HUES6 (cell line): ENCODE results near the gene MAD1L1.
A peak's percentile ranks its signal among the peaks of the same experiment; 100 is the strongest.

Experiments used
- H3K27ac ChIP-seq: 2 replicates; pipeline ENCODE4 v1.7.0; 2013; ENCODE audit warnings: low read depth, mild to moderate bottlenecking, low read length, inconsistent platforms
- H3K27me3 ChIP-seq: 2 replicates; pipeline ENCODE4 v1.6.1; 2013; ENCODE audit warnings: low read length; ENCODE audit not compliant: control insufficient read depth, insufficient read depth
- H3K36me3 ChIP-seq: 2 replicates; pipeline ENCODE4 v1.6.1; 2013; ENCODE audit warnings: low read length; ENCODE audit not compliant: control insufficient read depth, insufficient read depth
- H3K4me1 ChIP-seq: 2 replicates; pipeline ENCODE4 v1.6.1; 2013; ENCODE audit warnings: low read length; ENCODE audit not compliant: control insufficient read depth, insufficient read depth
- H3K4me3 ChIP-seq: 2 replicates; pipeline ENCODE4 v1.5.1; 2013; ENCODE audit warnings: low read depth, low read length
- H3K9ac ChIP-seq: one replicate; pipeline ENCODE4 v1.6.1; 2013; ENCODE audit warnings: mild to moderate bottlenecking, low read length
- H3K9me3 ChIP-seq: 2 replicates; pipeline ENCODE4 v1.6.1; 2013; ENCODE audit warnings: low read depth, low read length; ENCODE audit not compliant: control insufficient read depth, insufficient read depth

Gene MAD1L1

DNA sequence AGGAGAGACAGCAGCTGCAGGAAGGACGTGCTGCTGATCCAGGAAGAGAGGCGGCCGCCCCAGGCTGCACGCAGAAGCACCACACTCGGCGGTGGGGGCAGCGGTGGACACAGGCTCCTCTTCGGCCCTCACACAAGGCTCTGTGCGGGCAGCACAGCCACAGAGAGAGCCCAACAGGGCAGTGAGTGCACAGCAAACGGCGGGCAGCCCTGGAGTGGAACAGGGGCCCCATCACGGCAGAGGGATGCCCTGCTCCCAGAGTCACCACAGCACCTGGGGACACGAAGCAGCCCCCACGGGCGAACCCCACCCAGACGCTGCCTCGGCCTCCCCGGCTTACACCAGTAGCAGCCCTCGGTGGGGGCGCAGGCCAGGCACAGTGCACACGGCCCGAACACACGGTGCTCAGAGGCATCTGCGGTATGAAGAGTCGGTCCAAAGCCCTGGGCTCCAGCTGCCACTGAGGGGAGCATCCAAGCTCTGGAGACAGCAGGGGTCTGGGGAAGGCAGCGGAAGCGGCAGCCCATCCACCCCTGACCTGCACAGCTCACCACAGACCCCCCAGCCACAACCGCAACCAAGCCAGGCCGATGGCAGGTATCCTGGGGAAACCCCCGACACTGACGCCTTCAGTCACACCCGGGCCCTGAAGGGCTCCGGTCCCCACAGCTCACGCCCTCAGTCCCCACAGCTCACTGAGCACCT, 26.1 kb upstream of the MAD1L1 start:
- Histone ChIP-seq H3K4me1 (no peaks in the 10 kb centered on the region), H3K4me3 (no peak overlapping the region), H3K27ac (no peak overlapping the region), H3K36me3 (peaks cover 71% of the 10 kb centered on the region), H3K9me3 (no peaks in the 10 kb centered on the region), H3K27me3 (no peaks in the 10 kb centered on the region), H3K9ac (peak overlapping the region; percentile 31)

DNA sequence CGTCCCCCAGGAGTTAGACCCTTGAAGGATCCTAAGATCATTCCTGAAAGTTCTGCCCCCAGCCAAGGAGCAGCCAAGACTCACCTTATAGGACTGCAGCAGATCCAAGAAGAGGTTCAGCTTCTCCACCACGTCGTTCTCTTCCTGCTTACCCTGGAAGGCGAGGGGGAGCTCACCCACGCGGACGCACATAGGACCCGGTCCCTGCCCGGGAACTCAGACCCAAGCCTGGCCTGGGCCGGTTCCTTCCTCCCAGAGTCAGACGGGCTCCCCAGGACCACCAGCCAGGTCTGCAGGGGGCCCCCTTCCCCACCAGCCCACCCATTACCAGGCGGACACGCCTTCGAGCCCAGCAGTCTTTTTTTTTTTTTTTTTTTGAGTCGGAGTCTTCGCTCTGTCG, 24.9 kb upstream of the MAD1L1 start:
- Histone ChIP-seq H3K27ac (0 out of 2 replicates have a peak overlapping the region, but pooled peaks have one; percentile 18), H3K4me3 (no peak overlapping the region), H3K27me3 (no peaks in the 10 kb centered on the region), H3K9me3 (no peaks in the 10 kb centered on the region), H3K36me3 (peaks cover 72% of the 10 kb centered on the region), H3K4me1 (no peaks in the 10 kb centered on the region), H3K9ac (peak overlapping the region; percentile 24)

DNA sequence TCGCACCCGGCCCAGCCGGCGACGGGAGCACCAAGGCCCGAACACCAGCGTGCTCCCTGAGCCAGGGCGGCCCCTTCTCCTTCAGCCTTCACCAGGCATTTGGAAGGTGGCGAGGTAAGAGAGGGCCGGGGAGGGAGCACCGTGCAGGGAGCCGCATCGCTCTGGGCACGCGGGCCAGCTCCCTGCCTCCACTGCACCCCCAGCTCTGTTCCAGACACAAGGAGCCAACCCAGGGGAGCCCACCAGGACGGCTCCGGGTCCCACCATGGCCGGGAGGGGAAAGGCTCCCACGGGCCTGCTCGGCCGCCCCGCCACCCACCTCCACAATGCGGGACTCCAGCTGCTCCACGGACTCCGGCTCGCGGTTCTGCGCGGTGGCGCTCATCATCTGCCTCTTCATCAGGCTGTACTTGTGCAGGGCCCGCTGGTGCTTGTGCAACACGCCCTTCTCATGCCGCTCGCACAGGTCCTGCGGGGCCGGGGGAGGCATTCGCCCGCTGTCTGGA, 24.4 kb upstream of the MAD1L1 start:
- Histone ChIP-seq H3K4me3 (no peak overlapping the region), H3K9ac (no peak overlapping the region), H3K27me3 (no peaks in the 10 kb centered on the region), H3K27ac (0 out of 2 replicates have a peak overlapping the region, but pooled peaks have one; percentile 18), H3K9me3 (no peaks in the 10 kb centered on the region), H3K4me1 (0 out of 2 replicates have a peak, but pooled peaks cover 2% of the 10 kb centered on the region), H3K36me3 (peaks cover 66% of the 10 kb centered on the region)

DNA sequence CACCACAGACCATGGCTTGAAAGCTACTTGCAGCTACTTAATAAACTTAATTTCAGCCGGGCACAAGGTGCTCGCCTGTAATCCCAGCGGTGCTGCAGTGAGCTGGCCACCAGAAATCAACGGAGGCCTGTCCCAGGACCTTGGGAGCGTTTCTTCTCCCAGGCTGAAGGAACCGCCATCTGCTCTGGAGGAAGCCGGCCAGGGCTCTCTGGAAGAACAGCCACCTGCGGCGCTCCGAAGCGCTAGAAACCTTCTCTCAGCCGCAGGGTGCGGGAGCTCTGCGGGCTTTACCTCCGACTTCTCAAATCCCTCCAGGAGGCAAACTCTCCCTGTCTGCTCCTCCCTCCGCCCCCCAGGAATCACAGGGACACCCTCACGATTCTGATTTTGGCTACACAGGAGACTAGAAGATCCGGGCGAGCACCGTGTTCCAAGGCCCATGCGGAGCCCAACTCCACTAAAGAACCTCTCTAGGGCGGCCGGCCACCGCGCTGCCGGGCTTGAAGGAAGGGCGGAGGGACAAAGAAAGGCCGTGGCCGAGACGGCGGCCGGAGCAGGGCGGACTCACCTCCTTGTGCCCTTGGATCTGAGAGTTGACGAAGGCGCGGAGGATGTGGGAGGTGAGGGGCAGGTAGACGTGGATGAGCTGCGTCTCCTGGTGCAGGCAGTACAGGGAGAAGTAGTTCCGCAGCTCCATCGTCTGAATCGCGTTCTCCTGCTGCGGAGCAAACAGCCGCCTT, 23.7 kb upstream of the MAD1L1 start:
- Histone ChIP-seq H3K27me3 (no peaks in the 10 kb centered on the region), H3K4me3 (no peak overlapping the region), H3K4me1 (0 out of 2 replicates have a peak, but pooled peaks cover 3% of the 10 kb centered on the region), H3K9ac (no peak overlapping the region), H3K36me3 (peaks cover 64% of the 10 kb centered on the region), H3K9me3 (no peaks in the 10 kb centered on the region), H3K27ac (no peak overlapping the region)

DNA sequence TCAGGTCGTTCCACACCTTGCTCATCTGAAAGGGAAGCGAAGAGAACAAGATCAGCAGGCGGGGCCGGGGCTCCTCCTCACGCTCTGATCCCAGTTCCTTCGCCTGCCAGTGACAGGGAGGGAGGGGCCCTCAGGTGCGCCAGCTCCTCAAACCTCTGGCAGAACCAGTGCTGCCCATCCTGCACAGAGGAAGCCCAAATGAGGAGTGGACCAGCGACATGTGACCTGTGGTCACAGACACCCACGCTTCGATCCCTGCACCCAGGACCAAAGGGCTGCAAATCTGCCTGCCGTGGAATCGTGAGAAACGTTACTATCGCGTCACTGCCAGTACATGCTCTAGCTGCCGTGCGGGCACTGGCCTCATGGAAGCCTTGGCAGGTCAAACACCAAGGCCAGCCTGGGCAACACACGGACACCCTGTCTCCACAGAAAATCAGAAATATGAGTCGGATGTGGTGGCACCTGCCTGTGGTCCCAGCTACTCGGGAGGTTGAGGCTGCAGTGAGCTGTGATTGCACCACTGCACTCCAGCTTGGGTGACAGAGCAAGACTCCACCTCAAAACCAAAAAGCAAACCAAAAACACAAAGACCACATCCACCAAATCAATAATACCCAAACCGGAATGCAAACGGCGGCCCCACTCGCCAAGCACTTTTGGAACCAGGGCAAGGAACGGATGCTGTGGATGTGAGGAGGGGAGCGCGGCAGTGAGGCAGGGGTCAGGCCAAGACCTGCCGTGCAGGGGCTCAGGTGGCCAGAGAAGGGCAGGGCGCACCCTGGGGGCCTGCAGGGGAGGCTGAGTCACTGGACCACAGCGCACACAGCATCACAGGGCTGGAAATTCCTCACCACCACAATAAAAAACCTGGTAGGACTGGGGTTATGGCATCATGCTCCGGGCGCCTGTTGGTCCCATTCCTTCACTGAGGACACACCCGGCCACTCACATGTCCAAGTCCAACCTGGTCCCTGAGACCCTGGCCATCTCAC, 22.7 kb upstream of the MAD1L1 start:
- H3K9me3 ChIP-seq, result no peaks in the 10 kb centered on the region
- no peak overlapping the region for H3K27ac ChIP-seq

DNA sequence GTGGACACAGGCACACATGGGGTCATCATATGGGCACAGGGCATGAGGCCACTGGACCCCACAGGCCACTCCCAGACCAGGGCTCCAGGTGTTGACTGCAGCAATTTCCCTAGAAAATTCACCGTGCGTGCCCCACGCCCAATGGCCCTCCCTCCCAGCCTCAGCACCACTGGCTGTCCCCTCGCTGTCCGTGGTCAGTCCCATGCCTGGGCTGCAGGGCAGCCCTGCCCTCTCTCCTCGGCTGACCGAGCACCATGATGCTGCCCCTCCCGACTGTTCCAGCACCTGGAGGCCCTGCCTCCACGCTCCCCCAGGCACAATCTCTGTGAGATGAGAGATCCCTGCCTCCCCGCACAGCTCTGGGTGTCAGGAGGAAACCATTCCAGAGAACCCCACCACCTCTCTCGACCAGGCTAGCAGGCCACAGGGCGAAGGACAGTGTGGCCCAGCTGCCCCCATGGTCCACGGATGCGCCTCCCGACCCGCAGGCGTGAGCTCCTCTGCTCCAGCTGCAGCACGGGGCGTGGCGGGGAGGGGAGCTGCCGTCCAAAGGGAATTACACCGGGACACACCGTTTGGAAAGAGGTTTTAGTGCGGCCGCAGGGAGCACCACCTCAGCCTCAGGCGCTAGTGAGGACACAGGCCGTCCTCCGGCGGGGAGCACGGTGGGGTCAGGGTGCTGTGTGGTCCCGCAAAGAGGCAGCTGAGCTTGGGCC, 21.8 kb upstream of the MAD1L1 start:
- Histone ChIP-seq H3K4me1 (0 out of 2 replicates have a peak, but pooled peaks cover 3% of the 10 kb centered on the region), H3K4me3 (no peak overlapping the region), H3K27me3 (no peaks in the 10 kb centered on the region), H3K27ac (no peak overlapping the region), H3K9me3 (no peaks in the 10 kb centered on the region), H3K9ac (no peak overlapping the region), H3K36me3 (peaks cover 71% of the 10 kb centered on the region)

More for the DNA sequence above, 22.7 kb upstream of the MAD1L1 start:
- Histone ChIP-seq H3K4me1 (0 out of 2 replicates have a peak, but pooled peaks cover 3% of the 10 kb centered on the region), H3K36me3 (peaks cover 67% of the 10 kb centered on the region), H3K27me3 (no peaks in the 10 kb centered on the region), H3K9ac (no peak overlapping the region), H3K4me3 (no peak overlapping the region)

DNA sequence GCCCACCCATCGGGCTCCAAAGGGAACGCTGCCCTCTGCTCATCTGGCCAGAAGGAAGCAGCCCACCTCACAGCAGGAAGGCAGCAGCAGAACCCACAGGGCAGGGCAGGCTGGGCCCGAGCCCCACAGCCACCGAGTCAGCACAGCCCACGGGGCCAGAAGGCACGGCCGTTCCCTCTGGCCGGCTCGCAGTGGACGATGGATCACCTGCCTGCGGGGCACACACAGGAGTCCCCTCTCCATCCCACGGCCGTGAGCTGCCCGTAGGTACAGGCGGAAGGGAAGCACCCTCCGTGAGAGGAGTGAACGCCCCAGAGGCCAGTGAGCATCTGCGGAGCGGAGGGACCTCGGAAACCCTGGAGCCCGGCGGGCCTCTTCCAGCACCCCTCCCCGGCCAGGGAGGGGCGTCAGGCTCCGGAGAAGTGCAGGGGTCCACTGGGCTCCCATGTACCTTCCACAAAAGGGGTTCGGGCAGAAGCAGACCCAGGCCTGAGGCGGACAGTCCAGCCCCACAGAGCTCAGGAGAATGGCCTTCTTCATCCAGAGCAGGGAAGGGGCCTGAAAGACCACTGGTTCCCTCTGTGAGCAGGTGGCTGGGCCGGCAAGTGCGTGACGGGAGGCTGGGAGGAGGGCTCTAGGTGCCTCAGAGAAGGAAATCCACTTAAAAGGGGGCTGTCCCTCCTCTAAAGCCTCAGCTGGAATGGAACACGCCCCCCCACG, 20.9 kb upstream of the MAD1L1 start:
- H3K27ac ChIP-seq, result no peak overlapping the region
- no peak overlapping the region for H3K9ac ChIP-seq
- H3K36me3 ChIP-seq, result peaks cover 69% of the 10 kb centered on the region
- peaks cover 6% of the 10 kb centered on the region; the same call in 1 of the 2 replicates for H3K4me1 ChIP-seq
- no peaks in the 10 kb centered on the region for H3K27me3 ChIP-seq
- no peak overlapping the region for H3K4me3 ChIP-seq
- no peaks in the 10 kb centered on the region for H3K9me3 ChIP-seq

DNA sequence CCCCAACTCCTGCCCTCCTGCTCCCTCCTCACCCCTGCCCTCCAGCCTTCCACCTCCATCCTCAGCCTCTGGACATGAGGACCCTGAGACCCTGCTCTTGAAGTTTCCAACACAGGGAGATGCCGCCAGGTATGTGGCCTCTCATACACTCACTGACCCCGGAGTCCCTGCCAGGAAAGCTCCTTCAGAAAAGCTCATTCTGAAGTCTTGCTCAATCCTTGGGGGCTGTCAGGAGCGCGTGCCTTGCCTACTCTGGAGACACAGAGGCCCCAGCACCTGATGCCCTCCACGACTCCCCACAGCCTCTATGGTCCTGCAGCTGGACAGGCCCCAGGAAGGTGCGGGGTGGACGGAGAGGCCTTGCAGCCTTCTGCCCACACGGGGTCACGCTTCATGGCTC, 20.3 kb upstream of the MAD1L1 start:
- Histone ChIP-seq H3K36me3 (peaks cover 72% of the 10 kb centered on the region), H3K9ac (no peak overlapping the region)

DNA sequence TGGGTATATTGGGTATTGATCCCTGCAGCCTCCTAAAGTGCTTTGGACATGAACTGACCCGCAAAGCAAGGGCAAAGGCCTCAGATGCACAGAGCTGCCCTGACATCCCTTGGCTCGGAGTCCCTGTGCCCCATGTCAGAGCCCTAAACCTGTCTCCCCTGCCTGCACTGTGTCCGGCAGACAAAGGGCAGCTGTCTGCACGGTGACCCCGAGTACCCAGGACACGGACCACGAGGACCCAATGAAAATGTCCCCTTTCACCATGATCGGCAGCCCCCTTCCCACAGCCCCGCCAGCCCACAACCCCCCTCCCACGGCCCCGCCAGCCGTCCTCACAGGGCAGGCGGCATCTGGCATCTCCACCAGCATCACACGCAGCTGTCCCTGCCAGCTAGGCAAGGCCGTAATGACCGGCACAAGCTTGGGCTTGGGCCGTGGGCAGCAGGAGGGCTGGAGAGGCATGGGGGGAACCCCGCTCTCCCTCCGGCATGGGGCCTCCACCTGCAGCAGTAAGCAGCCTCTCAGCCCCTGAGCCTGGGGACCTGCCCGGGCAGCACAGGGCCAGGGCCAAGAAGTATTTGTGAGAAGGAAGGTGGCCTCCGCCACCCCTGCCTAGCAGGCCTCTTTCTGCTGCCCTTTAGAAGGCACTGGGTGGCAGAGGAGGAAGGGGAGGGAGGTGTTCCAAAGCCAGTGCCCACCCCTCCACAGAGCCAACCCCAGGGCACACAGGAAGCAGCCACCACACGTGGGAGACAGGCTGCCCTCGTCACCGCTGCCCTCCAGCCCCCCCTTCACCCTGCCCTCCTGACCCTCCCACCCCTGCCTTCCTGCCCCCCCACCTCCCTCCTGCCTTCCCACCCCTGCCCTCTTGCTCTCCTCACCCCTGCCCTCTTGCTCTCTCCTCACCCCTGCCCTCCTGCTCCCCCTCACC, 19.4 kb upstream of the MAD1L1 start:
- Histone ChIP-seq H3K4me1 (peaks cover 13% of the 10 kb centered on the region), H3K27ac (peak overlapping the region; percentile 75), H3K9ac (no peak overlapping the region), H3K27me3 (no peaks in the 10 kb centered on the region), H3K9me3 (no peaks in the 10 kb centered on the region), H3K4me3 (no peak overlapping the region), H3K36me3 (peaks cover 67% of the 10 kb centered on the region)

More for the DNA sequence above, 20.3 kb upstream of the MAD1L1 start:
- H3K9me3 ChIP-seq, result no peaks in the 10 kb centered on the region
- H3K4me1 ChIP-seq, result peaks cover 8% of the 10 kb centered on the region; the same call in 1 of the 2 replicates
- H3K27me3 ChIP-seq, result no peaks in the 10 kb centered on the region
- no peak overlapping the region for H3K27ac ChIP-seq
- no peak overlapping the region for H3K4me3 ChIP-seq
